GM18867 (cell line): ENCODE measurements around the gene FGFR1OP2.

Experiments used
- ATAC-seq: cut with Tn5 transposase; IDR thresholded peaks from one replicate; pipeline ENCODE4 v1.9.1; 2021; ENCODE audit warnings: mild to moderate bottlenecking, moderate library complexity; ENCODE audit not compliant: unreplicated experiment

FGFR1OP2 gene

DNA sequence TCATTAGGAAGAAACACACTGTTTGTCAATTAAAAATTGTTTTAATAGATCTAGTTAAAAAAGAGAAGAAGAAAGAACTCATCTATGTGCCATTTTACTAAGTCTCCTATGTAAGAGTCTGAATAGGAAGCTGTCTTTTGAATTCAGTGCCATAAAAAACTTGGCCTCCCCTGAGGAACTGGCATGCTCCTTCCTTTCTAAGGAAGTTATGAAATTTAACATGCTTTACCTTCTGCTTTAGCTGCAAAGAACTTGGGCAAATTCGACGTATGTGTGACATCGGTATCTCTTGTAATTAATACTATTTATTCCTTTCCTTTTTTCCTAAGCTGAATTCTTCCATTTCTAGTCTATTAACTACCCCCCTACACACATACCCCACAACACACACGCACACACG is 63.4 kb downstream of the FGFR1OP2 start:
- no peak for ATAC-seq

GRCh38 chr12:27002141-27002540 is 63.9 kb downstream of the FGFR1OP2 start:
- ATAC-seq = no peak

- no peak for ATAC-seq
Measured at GRCh38 chr12:27003421-27004381, 65.4 kb downstream of the FGFR1OP2 start.

DNA sequence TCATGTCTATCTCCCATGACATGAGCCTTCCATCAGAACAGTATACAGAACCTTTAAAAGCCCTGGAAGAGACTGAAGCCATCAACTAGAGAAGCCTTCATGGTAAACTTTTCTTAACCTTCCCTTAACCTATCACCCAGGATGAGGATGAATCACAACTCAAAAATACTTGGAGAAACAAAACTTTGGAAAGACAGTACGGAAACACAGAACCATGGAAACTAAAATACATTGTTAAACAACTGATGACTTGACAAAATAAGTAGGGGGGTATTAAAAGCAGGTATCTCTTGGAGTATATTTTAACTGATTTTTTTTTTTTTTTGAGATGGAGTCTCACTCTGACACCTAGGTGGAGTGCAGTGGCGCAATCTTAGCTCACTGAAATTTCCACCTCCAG is 67.2 kb downstream of the FGFR1OP2 start:
- ATAC-seq = no peak

DNA sequence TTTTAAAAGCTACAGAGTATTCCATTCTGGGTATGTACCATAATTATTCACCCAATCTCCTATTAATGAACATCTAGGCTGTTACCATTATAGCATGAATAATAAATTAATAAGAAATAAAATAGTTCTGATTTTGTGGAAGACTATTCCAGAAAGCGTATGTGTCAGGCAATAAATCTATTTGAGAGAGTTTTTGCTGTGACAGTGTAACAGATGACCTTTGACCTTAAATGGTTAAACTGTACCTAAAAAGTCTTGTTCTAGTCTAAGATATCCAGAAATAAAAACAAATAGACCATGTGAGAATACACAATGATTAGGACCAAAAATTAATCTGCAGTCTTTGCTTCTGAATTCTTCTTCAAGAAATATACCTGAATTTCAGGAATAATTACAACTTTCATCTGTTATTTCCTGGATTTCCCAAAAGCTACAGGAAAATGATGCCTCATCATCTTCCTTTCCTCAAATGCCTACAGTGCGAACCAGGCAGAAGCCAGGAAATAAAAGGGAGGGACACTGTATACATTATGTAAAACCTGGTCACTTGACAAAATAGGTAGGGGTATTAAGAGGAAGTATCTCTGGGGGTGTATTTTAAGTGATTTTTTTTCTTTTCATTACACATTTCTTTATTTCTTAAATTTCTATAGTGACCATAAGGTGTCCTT is 68.7 kb downstream of the FGFR1OP2 start:
- no peak for ATAC-seq

- no peak for ATAC-seq
Measured at GRCh38 chr12:27008081-27008480, 69.8 kb downstream of the FGFR1OP2 start.

GRCh38 chr12:27009881-27010301 is 71.6 kb downstream of the FGFR1OP2 start:
- no peak for ATAC-seq

- no peak for ATAC-seq
Measured at GRCh38 chr12:27012239-27012981, 74.1 kb downstream of the FGFR1OP2 start.

DNA sequence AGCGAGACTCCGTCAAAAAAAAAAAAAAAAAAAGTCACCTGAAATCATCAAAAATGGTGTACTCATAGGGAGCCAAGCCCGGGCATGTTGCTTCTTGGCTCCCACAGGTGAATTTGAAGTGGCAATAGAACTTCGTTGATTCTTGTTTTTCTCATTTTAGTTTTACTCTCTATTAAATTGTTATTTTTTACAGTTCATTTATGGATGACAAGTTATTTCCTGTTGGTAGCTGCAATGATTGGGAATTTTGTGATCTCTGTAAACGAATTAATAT is 74.6 kb downstream of the FGFR1OP2 start:
- ATAC-seq = no peak

DNA sequence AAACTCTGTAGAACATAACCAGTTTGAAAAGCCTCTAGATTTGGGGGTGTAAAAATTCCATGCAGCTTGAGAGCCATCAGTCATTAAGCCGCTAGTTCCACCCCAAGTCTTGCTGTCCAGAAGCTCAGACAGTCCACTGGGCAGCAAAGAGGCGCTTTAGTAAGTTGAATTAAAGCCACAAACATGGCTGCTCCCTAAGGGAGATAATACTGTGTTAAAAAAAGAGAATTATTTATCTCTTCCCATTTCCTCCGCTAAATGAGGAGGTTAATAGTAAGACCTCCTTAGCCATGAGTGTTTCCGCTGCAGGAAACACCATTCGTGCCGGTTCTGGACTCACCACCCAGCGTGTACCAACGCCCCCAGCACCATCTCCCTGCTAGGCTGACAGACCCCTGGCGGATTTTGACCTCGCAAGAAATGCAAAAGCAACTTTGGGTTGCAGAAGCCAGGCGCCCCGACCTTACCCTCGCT is 75.4 kb downstream of the FGFR1OP2 start:
- peak; percentile 21 for ATAC-seq

- peak; percentile 85 for ATAC-seq
Measured at GRCh38 chr12:27014085-27014858, 76.0 kb downstream of the FGFR1OP2 start, which contains the start of gene TM7SF3. Gene TM7SF3, minus strand, starts transcription at chr12:27014384. Its CDS starts 216 bp downstream, at chr12:27014168.

DNA sequence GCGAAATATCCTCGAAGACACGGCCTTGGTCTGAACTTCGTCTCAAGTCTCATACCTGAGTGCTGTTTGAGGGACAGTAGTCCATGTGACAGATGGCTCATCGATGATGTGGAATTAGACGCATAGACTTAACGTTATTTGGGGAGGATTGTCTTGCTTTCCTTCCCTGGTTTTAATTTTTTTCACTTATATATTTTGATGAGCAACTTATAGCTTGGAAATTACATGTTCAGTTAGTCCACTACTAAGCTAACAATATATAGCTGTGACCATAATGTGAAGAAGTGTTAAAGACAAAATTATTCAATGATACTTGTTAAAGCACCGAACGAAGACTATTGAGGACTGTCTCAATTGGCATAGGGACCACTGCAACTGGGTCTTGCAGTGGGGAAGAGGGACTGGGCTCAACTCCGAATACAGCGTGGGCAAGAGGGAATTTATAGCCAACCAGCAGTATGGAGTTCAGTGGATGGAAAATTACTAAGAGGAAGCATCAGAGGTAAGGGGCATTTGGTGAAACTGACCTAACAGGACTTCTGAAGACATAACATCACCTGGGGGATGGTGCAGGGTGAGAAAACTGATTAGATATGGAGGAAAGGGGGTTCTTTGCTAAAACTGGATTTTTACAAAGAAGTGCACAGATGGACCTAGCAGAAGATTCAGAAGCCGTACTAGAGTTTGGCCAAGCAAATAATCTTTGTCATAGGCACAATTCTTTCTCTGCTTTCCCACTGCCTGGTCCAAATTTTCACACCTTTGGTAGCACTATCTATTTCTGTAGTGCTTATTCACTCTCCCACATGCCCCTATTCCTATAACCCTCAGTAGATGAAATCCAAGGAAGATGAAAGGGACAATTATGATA is 76.8 kb downstream of the FGFR1OP2 start:
- no peak for ATAC-seq

DNA sequence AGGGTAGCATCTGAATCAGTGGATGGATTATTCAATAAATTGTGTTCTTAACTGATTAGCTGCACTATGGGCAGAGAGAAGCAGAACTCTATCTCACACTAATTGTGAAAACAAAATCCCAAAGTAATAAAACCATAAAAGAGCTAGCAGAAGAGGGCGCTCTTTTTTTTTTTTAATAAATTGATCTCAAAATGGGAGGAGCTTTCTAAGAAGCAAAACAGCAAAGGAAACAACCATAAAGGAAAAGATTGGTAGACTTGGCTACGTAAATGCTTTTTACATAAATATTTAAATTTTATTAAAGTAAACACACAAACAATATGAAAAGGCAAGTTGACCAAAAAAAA is 77.4 kb downstream of the FGFR1OP2 start:
- no peak for ATAC-seq
